IMR-90 (cell line): ENCODE data around the gene L3MBTL2. TPM values are rescaled to one million over a fixed set of nuclear protein-coding genes. Genes with fewer than 3 reads are reported as not detected.

Experiments used
- ATAC-seq: fragments of 200-7000 bp; cut with Tn5 transposase; 2 replicates; pipeline ENCODE4 v1.9.1; 2020; ENCODE audit warnings: low read depth, mild to moderate bottlenecking, moderate library complexity
- BruUV-seq: library from RNA; stranded (reverse); fragments of 400-500 nt; replicated peaks from 2 replicates; lab custom pipeline; 2021; lab: Mats Ljungman, UMichigan
- CTCF ChIA-PET: fragments of 300-600 bp; formaldehyde crosslinking; extraction: SDS; loops from one replicate; lab custom pipeline; 2021; ENCODE audit warnings: antibody characterized with exemption; lab: Yijun Ruan, JAX
- POLR2A ChIA-PET: fragments of 300-600 bp; sonication (Branson Sonifier 250); formaldehyde crosslinking; loops from one replicate; lab custom pipeline; 2022; ENCODE audit warnings: antibody characterized with exemption; ENCODE audit not compliant: unreplicated experiment; lab: Charles Lee
- DNase-seq: peaks from one replicate; pipeline ENCODE4 v3.0.0; 2013
- H2AFZ ChIP-seq: replicated peaks from 2 replicates; pipeline ENCODE3; 2013; ENCODE audit warnings: low read length, mild to moderate bottlenecking; ENCODE audit not compliant: poor library complexity
- H2AK5ac ChIP-seq: 2 replicates; pipeline ENCODE4 v1.6.1; 2013; ENCODE audit warnings: low read depth, low read length, inconsistent platforms
- H2AK9ac ChIP-seq: replicated peaks from 2 replicates; pipeline ENCODE3; 2013; ENCODE audit warnings: mild to moderate bottlenecking, low read depth, low read length, moderate library complexity; ENCODE audit not compliant: poor library complexity
- H2BK120ac ChIP-seq: 2 replicates; pipeline ENCODE4 v1.6.1; 2013; ENCODE audit warnings: low read depth, low read length, inconsistent platforms
- H2BK15ac ChIP-seq: 3 replicates; pipeline ENCODE4 v1.6.1; 2013; ENCODE audit warnings: low read depth, low read length, inconsistent platforms
- H2BK20ac ChIP-seq: 2 replicates; pipeline ENCODE4 v1.6.1; 2013; ENCODE audit warnings: low read depth, mild to moderate bottlenecking, inconsistent platforms, low read length, moderate library complexity
- H2BK5ac ChIP-seq: 2 replicates; pipeline ENCODE4 v1.6.1; 2013; ENCODE audit warnings: mild to moderate bottlenecking, low read depth, low read length, inconsistent platforms; ENCODE audit not compliant: poor library complexity, severe bottlenecking
- H3K14ac ChIP-seq: replicated peaks from 2 replicates; pipeline ENCODE4 v1.6.1; 2013; ENCODE audit warnings: low read depth, low read length, inconsistent platforms
- H3K18ac ChIP-seq: 2 replicates; pipeline ENCODE4 v1.6.1; 2013; ENCODE audit warnings: low read depth, low read length, control low read depth
- H3K23ac ChIP-seq: 2 replicates; pipeline ENCODE4 v1.6.1; 2013; ENCODE audit warnings: low read depth, low read length, inconsistent platforms
- H3K27ac ChIP-seq: 2 replicates; pipeline ENCODE4 v1.5.1; 2013; ENCODE audit warnings: mild to moderate bottlenecking, control low read depth, low read length; ENCODE audit not compliant: insufficient read depth
- H3K27me3 ChIP-seq: 2 replicates; pipeline ENCODE4 v1.6.1; 2013; ENCODE audit warnings: low read length; ENCODE audit not compliant: control insufficient read depth, insufficient read depth
- H3K36me3 ChIP-seq: 2 replicates; pipeline ENCODE4 v1.6.1; 2013; ENCODE audit warnings: low read length, mixed read lengths; ENCODE audit not compliant: control insufficient read depth, insufficient read depth
- H3K4ac ChIP-seq: 2 replicates; pipeline ENCODE4 v1.6.1; 2013; ENCODE audit warnings: low read depth, low read length, inconsistent platforms
- H3K4me1 ChIP-seq: 2 replicates; pipeline ENCODE4 v1.6.1; 2013; ENCODE audit warnings: low read length, mixed read lengths; ENCODE audit not compliant: control insufficient read depth, insufficient read depth
- H3K4me2 ChIP-seq: 2 replicates; pipeline ENCODE4 v1.6.1; 2013; ENCODE audit warnings: low read depth, mild to moderate bottlenecking, control low read depth, low read length, moderate library complexity
- H3K4me3 ChIP-seq: 2 replicates; pipeline ENCODE4 v1.5.1; 2013; ENCODE audit warnings: low read depth, mild to moderate bottlenecking, control low read depth, low read length, moderate library complexity; ENCODE audit not compliant: insufficient read depth
- H3K56ac ChIP-seq: 2 replicates; pipeline ENCODE4 v1.6.1; 2013; ENCODE audit warnings: low read length, inconsistent platforms; ENCODE audit not compliant: insufficient read depth; ENCODE audit errors: extremely low read depth
- H3K79me1 ChIP-seq, 2 experiments: 2 replicates each; pipeline ENCODE4 v1.6.1; 2013; ENCODE audit warnings: low read length in 2 of 2, inconsistent platforms in 1 of 2, low read depth in 1 of 2
- H3K9ac ChIP-seq: 2 replicates; pipeline ENCODE4 v1.6.1; 2013; ENCODE audit warnings: low read depth, low read length, control low read depth
- H3K9me1 ChIP-seq: 2 replicates; pipeline ENCODE4 v1.6.1; 2013; ENCODE audit warnings: low read length, inconsistent platforms; ENCODE audit not compliant: insufficient read depth
- H3K9me3 ChIP-seq: 2 replicates; pipeline ENCODE4 v1.6.1; 2013; ENCODE audit warnings: low read length; ENCODE audit not compliant: control insufficient read depth, insufficient read depth
- H4K20me1 ChIP-seq: 2 replicates; pipeline ENCODE4 v1.6.1; 2013; ENCODE audit warnings: low read length, inconsistent platforms; ENCODE audit not compliant: insufficient read depth
- H4K5ac ChIP-seq: 2 replicates; pipeline ENCODE4 v1.6.1; 2013; ENCODE audit warnings: mild to moderate bottlenecking, low read depth, low read length, control low read depth
- H4K8ac ChIP-seq, 2 experiments: 2 replicates each; pipeline ENCODE4 v1.6.1; 2013; ENCODE audit warnings: low read depth in 2 of 2, low read length in 2 of 2, control low read depth in 1 of 2, inconsistent platforms in 1 of 2
- H4K91ac ChIP-seq: 2 replicates; pipeline ENCODE4 v1.6.1; 2013; ENCODE audit warnings: low read depth, low read length, inconsistent platforms; ENCODE audit not compliant: insufficient read depth
- BHLHE40 ChIP-seq: fragments of 150-350 bp; IDR thresholded peaks from 2 replicates; pipeline ENCODE4 v1.6.1; 2016; ENCODE audit warnings: mild to moderate bottlenecking, low read depth, low read length
- CHD1 ChIP-seq: IDR thresholded peaks from 2 replicates; pipeline ENCODE4 v1.6.1; 2012; ENCODE audit warnings: low read depth, low read length, improper control_type of control experiment
- ELK1 ChIP-seq: fragments of 150-350 bp; IDR thresholded peaks from 2 replicates; pipeline ENCODE4 v1.6.1; 2016; ENCODE audit warnings: low read depth, mild to moderate bottlenecking, low read length, moderate library complexity, borderline replicate concordance
- MAFK ChIP-seq: IDR thresholded peaks from 2 replicates; pipeline ENCODE4 v1.6.1; 2012; ENCODE audit warnings: low read depth, low read length, improper control_type of control experiment
- MAZ ChIP-seq: IDR thresholded peaks from 2 replicates; pipeline ENCODE4 v1.6.1; 2012; ENCODE audit warnings: low read depth, mild to moderate bottlenecking, low read length, improper control_type of control experiment, moderate library complexity, borderline replicate concordance
- MXI1 ChIP-seq: IDR thresholded peaks from 2 replicates; pipeline ENCODE4 v1.6.1; 2012; ENCODE audit warnings: low read depth, mild to moderate bottlenecking, low read length, moderate library complexity, borderline replicate concordance
- NFE2L2 ChIP-seq: fragments of 150-350 bp; IDR thresholded peaks from 2 replicates; pipeline ENCODE4 v1.6.1; 2016; ENCODE audit warnings: low read depth, mild to moderate bottlenecking, low read length
- RAD21 ChIP-seq: IDR thresholded peaks from 2 replicates; pipeline ENCODE4 v1.6.1; 2012; ENCODE audit warnings: low read length, improper control_type of control experiment
- RCOR1 ChIP-seq: IDR thresholded peaks from 2 replicates; pipeline ENCODE4 v1.6.1; 2012; ENCODE audit warnings: mild to moderate bottlenecking, low read length, improper control_type of control experiment; ENCODE audit not compliant: insufficient replicate concordance
- RFX5 ChIP-seq: IDR thresholded peaks from 2 replicates; pipeline ENCODE4 v1.8.0; 2012; ENCODE audit warnings: low read depth, mild to moderate bottlenecking, low read length, moderate library complexity
- WGBS, 2 experiments: methylation state at CpG; one replicate each; pipeline versions ENCODE4 v1.1.5 to v1.1.7; 2013; ENCODE audit warnings: missing lambda C conversion rate in 2 of 2; ENCODE audit not compliant: insufficient read length in 1 of 2; ENCODE audit errors: extremely low coverage in 2 of 2; 5-methylcytosine and 5-hydroxymethylcytosine counted together
- dilution Hi-C: fragments of 300-500 bp; cut with HindIII; formaldehyde crosslinking; loops from one replicate; pipeline ENCODE4 v1.14.3; 2018; ENCODE audit warnings: low sequenced_read_pairs; ENCODE audit not compliant: unreplicated experiment
- in situ Hi-C: fragments of 300-500 bp; cut with MboI; formaldehyde crosslinking; loops from 3 replicates; pipeline ENCODE4 v1.14.3; 2019; ENCODE audit warnings: low sequenced_read_pairs, inconsistent platforms, mixed read lengths
- intact Hi-C: fragments of 100-400 bp; cut with micrococcal nuclease; formaldehyde crosslinking; loops from 2 replicates; pipeline ENCODE4 v1.10.0; 2022
- polyA plus RNA-seq, 3 experiments: library from polyadenylated mRNA; depleted of rRNA; stranded (reverse); fragments of >200 nt; gene quantifications; 2 replicates each; pipeline ENCODE4 v1.2.3, GENCODE V29; 2012; ENCODE audit warnings: low replicate concordance in 1 of 3
- total RNA-seq: library from RNA; depleted of rRNA; stranded (reverse); fragments of >200 nt; gene quantifications from 2 replicates; pipeline ENCODE4 v1.2.3, GENCODE V29; 2012
- TF ChIP-seq, protein P1 (sequence below): conservative IDR thresholded peaks from 2 replicates; pipeline ENCODE4 v1.5.1; 2012; ENCODE audit warnings: mild to moderate bottlenecking, low read depth, low read length, improper control_type of control experiment
- TF ChIP-seq, protein P2 (sequence below): fragments of 150-350 bp; IDR thresholded peaks from 2 replicates; pipeline ENCODE4 v1.6.1; 2017; ENCODE audit warnings: mild to moderate bottlenecking, antibody characterized with exemption, low read length, low read depth

The L3MBTL2 gene
- total and polyA plus RNA-seq, 2 of the 4 experiments (the other 2 are of a cell fraction): 20.6 to 25.1 TPM

DNA sequence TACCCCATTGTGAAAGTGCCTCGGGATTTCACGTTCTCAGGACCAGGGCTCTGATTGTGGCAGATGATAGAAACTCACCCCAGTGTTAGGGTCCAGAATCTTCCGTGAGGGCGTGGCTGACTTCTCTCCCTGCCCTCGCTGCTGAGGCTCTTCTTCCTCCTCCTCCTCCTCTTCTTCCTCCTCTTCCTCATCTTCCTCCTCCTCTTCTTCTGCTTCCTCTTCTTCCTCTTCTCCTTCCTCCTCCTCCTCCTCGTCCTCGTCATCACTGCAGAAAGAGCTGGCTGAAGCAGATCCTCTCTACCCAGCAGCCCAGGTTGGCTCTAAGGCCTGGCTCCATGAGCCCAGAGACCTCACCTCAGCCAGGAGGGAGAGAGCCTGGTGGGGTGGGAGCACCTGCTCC lies 49.1 kb downstream of the L3MBTL2 start:
- no peak overlapping the region for H3K23ac ChIP-seq
- dilution Hi-C loops: no loop called here
- H3K36me3 ChIP-seq: peaks cover 80% of the 10 kb centered on the region
- no peak overlapping the region for H2AK9ac ChIP-seq
- no peak overlapping the region for H3K56ac ChIP-seq
- H3K18ac ChIP-seq: no peak overlapping the region
- H3K9me1 ChIP-seq: peaks cover 17% of the 10 kb centered on the region
- in situ Hi-C loops: no loop called here
- H2BK120ac ChIP-seq: no peak overlapping the region
- ChIA-PET CTCF (no interaction called here), POLR2A (no interaction called here)
- BruUV-seq: no TSS peak
- no peak overlapping the region for H2BK20ac ChIP-seq
- H3K4me3 ChIP-seq: no peak overlapping the region
- no peak for DNase-seq
- H3K9ac ChIP-seq: no peak overlapping the region
- H3K27me3 ChIP-seq: no peaks in the 10 kb centered on the region
- no peaks in the 10 kb centered on the region for H3K9me3 ChIP-seq
- no peak overlapping the region for H3K4ac ChIP-seq
- H3K27ac ChIP-seq: no peak overlapping the region
- H4K8ac ChIP-seq: no peak overlapping the region
- H4K5ac ChIP-seq: no peak overlapping the region
- peaks cover 14% of the 10 kb centered on the region for H3K4me1 ChIP-seq
- H2AFZ ChIP-seq: no peak overlapping the region
- H3K4me2 ChIP-seq: no peak overlapping the region
- H4K20me1 ChIP-seq: peaks cover 17% of the 10 kb centered on the region
- no peak overlapping the region for H4K91ac ChIP-seq
- WGBS, 2 experiments: 84% methylated on average over 2 of the region's 7 CpGs; no CpG with 5 or more reads in 1 of the 2 experiments
- intact Hi-C loops: no loop called here
- TF ChIP-seq RAD21 (no peak), NFE2L2 (no peak), MAZ (no peak), BHLHE40 (no peak), MXI1 (no peak), MAFK (no peak), CHD1 (no peak), RFX5 (no peak), ELK1 (no peak), RCOR1 (no peak)
- TF ChIP-seq, protein P1, sequence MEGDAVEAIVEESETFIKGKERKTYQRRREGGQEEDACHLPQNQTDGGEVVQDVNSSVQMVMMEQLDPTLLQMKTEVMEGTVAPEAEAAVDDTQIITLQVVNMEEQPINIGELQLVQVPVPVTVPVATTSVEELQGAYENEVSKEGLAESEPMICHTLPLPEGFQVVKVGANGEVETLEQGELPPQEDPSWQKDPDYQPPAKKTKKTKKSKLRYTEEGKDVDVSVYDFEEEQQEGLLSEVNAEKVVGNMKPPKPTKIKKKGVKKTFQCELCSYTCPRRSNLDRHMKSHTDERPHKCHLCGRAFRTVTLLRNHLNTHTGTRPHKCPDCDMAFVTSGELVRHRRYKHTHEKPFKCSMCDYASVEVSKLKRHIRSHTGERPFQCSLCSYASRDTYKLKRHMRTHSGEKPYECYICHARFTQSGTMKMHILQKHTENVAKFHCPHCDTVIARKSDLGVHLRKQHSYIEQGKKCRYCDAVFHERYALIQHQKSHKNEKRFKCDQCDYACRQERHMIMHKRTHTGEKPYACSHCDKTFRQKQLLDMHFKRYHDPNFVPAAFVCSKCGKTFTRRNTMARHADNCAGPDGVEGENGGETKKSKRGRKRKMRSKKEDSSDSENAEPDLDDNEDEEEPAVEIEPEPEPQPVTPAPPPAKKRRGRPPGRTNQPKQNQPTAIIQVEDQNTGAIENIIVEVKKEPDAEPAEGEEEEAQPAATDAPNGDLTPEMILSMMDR: no peak
- TF ChIP-seq, protein P2, sequence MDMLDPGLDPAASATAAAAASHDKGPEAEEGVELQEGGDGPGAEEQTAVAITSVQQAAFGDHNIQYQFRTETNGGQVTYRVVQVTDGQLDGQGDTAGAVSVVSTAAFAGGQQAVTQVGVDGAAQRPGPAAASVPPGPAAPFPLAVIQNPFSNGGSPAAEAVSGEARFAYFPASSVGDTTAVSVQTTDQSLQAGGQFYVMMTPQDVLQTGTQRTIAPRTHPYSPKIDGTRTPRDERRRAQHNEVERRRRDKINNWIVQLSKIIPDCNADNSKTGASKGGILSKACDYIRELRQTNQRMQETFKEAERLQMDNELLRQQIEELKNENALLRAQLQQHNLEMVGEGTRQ: no peak
- peaks cover 50 to 81% of the 10 kb centered on the region in 2 experiments for H3K79me1 ChIP-seq
- no peak overlapping the region for H2AK5ac ChIP-seq
- no peak for ATAC-seq
- H2BK5ac ChIP-seq: no peak overlapping the region
- H2BK15ac ChIP-seq: no peak overlapping the region
- H3K14ac ChIP-seq: no peak overlapping the region
